Hematopoietic multipotent progenitor cell treated with erythropoietin and hydrocortisone succinate and interleukin-3 and kit ligand, for 15 days (in vitro differentiated cells): ENCODE measurements around the gene GADD45G.

ENCODE experiments used
- DNase-seq: peaks from one replicate; pipeline ENCODE4 v3.0.0-alpha.2; 2015; ENCODE audit warnings: low spot score

GADD45G gene

GRCh38 chr9:89604729-89605464 lies at the start of gene GADD45G:
GADD45G (plus strand) TSS chr9:89605012; CDS start chr9:89605122, 110 bp downstream.
- DNase-seq = peak; percentile 65

GRCh38 chr9:89555036-89555415 lies 49.8 kb upstream of the GADD45G start:
- no peak for DNase-seq

GRCh38 chr9:89555451-89556375 lies 49.1 kb upstream of the GADD45G start:
- DNase-seq = no peak

- no peak for DNase-seq
These were observed 46.5 kb upstream of the GADD45G start for GRCh38 chr9:89558196-89558899.

GRCh38 chr9:89558948-89559347 lies 45.9 kb upstream of the GADD45G start:
- DNase-seq = no peak

- DNase-seq = no peak
These were observed 42.5 kb upstream of the GADD45G start for GRCh38 chr9:89562186-89562814.

- DNase-seq = no peak
These were observed 41.1 kb upstream of the GADD45G start for GRCh38 chr9:89563571-89564345.

GRCh38 chr9:89564346-89564878 lies 40.4 kb upstream of the GADD45G start:
- no peak for DNase-seq

- DNase-seq = no peak
These were observed 37.2 kb upstream of the GADD45G start for GRCh38 chr9:89567649-89568048.

GRCh38 chr9:89574309-89574708 lies 30.5 kb upstream of the GADD45G start:
- DNase-seq = no peak

- peak; percentile 58 for DNase-seq
These were observed 28.4 kb upstream of the GADD45G start for GRCh38 chr9:89576404-89576839.

- DNase-seq = no peak
These were observed 27.4 kb upstream of the GADD45G start for GRCh38 chr9:89577363-89577762.

GRCh38 chr9:89579741-89580385 lies 24.9 kb upstream of the GADD45G start:
- no peak for DNase-seq

GRCh38 chr9:89586311-89586710 lies 18.5 kb upstream of the GADD45G start:
- DNase-seq = no peak

- DNase-seq = no peak
These were observed 16.4 kb upstream of the GADD45G start for GRCh38 chr9:89588271-89588879.

GRCh38 chr9:89590415-89590814 lies 14.4 kb upstream of the GADD45G start:
- DNase-seq = no peak

GRCh38 chr9:89591274-89592212 lies 13.3 kb upstream of the GADD45G start:
- DNase-seq = no peak

GRCh38 chr9:89592213-89592815 lies 12.5 kb upstream of the GADD45G start:
- DNase-seq = no peak
